Measurements from ENCODE around the gene SYT9.

GRCh38 chr11:7450836-7451235, 199.1 kb downstream of the SYT9 start:
- TF ChIP-seq MYC (IDR thresholded peaks at IDR 0.05; ENCODE audit: low read depth, low read length) (no peak), POLR2AphosphoS5 (IDR thresholded peaks at IDR 0.05; ENCODE audit: insufficient read depth, low read depth, low read length) (no peak), EZH2 (IDR thresholded peaks at IDR 0.05; ENCODE audit: borderline replicate concordance, low read depth, low read length, severe bottlenecking) (no peak), POLR2A (IDR thresholded peaks at IDR 0.05; ENCODE audit: low read depth, low read length) (no peak), FOS (IDR thresholded peaks at IDR 0.05; ENCODE audit: borderline replicate concordance, insufficient read depth, low read length) (no peak)
- TF ChIP-seq, protein P1, sequence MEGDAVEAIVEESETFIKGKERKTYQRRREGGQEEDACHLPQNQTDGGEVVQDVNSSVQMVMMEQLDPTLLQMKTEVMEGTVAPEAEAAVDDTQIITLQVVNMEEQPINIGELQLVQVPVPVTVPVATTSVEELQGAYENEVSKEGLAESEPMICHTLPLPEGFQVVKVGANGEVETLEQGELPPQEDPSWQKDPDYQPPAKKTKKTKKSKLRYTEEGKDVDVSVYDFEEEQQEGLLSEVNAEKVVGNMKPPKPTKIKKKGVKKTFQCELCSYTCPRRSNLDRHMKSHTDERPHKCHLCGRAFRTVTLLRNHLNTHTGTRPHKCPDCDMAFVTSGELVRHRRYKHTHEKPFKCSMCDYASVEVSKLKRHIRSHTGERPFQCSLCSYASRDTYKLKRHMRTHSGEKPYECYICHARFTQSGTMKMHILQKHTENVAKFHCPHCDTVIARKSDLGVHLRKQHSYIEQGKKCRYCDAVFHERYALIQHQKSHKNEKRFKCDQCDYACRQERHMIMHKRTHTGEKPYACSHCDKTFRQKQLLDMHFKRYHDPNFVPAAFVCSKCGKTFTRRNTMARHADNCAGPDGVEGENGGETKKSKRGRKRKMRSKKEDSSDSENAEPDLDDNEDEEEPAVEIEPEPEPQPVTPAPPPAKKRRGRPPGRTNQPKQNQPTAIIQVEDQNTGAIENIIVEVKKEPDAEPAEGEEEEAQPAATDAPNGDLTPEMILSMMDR (IDR thresholded peaks at IDR 0.05; ENCODE audit: extremely low read depth in 1 of 2, insufficient read depth in 1 of 2, low read depth in 1 of 2, low read length in 2 of 2), result no peak

All from endothelial cell of umbilical vein (primary cell).